Uterus (tissue), 2 donors: Measurements from ENCODE around the gene TSPAN9.

ENCODE experiments used
- POLR2A ChIP-seq, 2 donors: fragments of 450-650 bp; IDR thresholded peaks; one replicate each; pipeline ENCODE4 v1.6.1; 2016; ENCODE audit warnings: antibody characterized with exemption in 2 of 2, mild to moderate bottlenecking in 1 of 2, moderate library complexity in 1 of 2
- TF ChIP-seq, protein P1 (sequence below), 4 experiments: fragments of 200-600 bp in 2 of 4; fragments of 450-650 bp in 2 of 4; sonication (generic) in 2 of 4; IDR thresholded peaks; one replicate each; pipeline ENCODE4 v1.5.1; 2016 to 2019; ENCODE audit warnings: antibody characterized with exemption in 4 of 4, mild to moderate bottlenecking in 2 of 4, moderate library complexity in 1 of 4

DNA sequence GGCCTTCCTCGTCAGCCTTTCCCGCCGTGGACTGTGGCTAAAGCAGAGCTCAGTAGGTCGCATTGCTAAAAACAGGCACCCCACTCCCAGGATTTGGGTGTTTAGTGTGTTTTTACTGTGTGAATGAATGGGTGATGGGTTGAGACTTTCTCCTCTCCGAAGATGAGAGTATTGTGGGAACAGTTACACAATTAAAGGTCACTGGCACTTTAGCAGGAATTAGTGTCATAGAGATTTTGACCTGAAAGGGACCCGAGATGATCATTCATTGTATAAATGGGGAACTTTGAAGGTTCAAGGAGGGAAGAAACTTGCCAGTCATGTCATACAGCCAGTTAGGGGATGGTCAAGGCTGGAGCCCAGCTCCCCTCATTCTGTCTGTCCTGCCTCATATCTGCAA is 56.9 kb downstream of the TSPAN9 start:
- TF ChIP-seq, protein P1, sequence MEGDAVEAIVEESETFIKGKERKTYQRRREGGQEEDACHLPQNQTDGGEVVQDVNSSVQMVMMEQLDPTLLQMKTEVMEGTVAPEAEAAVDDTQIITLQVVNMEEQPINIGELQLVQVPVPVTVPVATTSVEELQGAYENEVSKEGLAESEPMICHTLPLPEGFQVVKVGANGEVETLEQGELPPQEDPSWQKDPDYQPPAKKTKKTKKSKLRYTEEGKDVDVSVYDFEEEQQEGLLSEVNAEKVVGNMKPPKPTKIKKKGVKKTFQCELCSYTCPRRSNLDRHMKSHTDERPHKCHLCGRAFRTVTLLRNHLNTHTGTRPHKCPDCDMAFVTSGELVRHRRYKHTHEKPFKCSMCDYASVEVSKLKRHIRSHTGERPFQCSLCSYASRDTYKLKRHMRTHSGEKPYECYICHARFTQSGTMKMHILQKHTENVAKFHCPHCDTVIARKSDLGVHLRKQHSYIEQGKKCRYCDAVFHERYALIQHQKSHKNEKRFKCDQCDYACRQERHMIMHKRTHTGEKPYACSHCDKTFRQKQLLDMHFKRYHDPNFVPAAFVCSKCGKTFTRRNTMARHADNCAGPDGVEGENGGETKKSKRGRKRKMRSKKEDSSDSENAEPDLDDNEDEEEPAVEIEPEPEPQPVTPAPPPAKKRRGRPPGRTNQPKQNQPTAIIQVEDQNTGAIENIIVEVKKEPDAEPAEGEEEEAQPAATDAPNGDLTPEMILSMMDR (IDR thresholded peaks at IDR 0.05) = no peak
- TF ChIP-seq POLR2A (IDR thresholded peaks at IDR 0.05) = no peak
